Neuronal stem cell (in vitro differentiated cells): ENCODE results near the gene ABCB9.

ENCODE experiments used
- DNase-seq: peaks from one replicate; pipeline ENCODE4 v3.0.0-alpha.2; 2013; ENCODE audit warnings: low spot score
- H2AFZ ChIP-seq: one replicate; pipeline ENCODE4 v1.6.1; 2013; ENCODE audit warnings: mild to moderate bottlenecking, low read length, inconsistent platforms
- H2AK5ac ChIP-seq: 2 replicates; pipeline ENCODE4 v1.6.1; 2013; ENCODE audit warnings: low read depth, mild to moderate bottlenecking, inconsistent platforms, low read length, moderate library complexity, mixed read lengths
- H2BK120ac ChIP-seq: 2 replicates; pipeline ENCODE4 v1.6.1; 2013; ENCODE audit warnings: low read depth, mild to moderate bottlenecking, inconsistent platforms, low read length, moderate library complexity, mixed read lengths
- H2BK12ac ChIP-seq: one replicate; pipeline ENCODE4 v1.6.1; 2013; ENCODE audit warnings: low read length, inconsistent platforms
- H2BK15ac ChIP-seq: 2 replicates; pipeline ENCODE4 v1.6.1; 2013; ENCODE audit warnings: mild to moderate bottlenecking, low read length, inconsistent platforms, mixed read lengths
- H2BK5ac ChIP-seq: one replicate; pipeline ENCODE4 v1.6.1; 2013; ENCODE audit warnings: inconsistent platforms, mild to moderate bottlenecking, low read length, moderate library complexity
- H3K14ac ChIP-seq: one replicate; pipeline ENCODE4 v1.6.1; 2013; ENCODE audit warnings: low read length, inconsistent platforms
- H3K18ac ChIP-seq: 2 replicates; pipeline ENCODE4 v1.6.1; 2013; ENCODE audit warnings: low read length, inconsistent platforms
- H3K23ac ChIP-seq: 2 replicates; pipeline ENCODE4 v1.6.1; 2013; ENCODE audit warnings: low read depth, mild to moderate bottlenecking, mixed read lengths, low read length, inconsistent platforms; ENCODE audit not compliant: poor library complexity
- H3K27ac ChIP-seq: replicated peaks from 3 replicates; pipeline ENCODE4 v1.5.1; 2013; ENCODE audit warnings: low read length, inconsistent platforms
- H3K27me3 ChIP-seq, 3 experiments: 2 replicates each; pipeline ENCODE4 v1.6.1; 2013; ENCODE audit warnings: low read length in 3 of 3, mild to moderate bottlenecking in 2 of 3, inconsistent platforms in 1 of 3, low read depth in 1 of 3, mixed read lengths in 1 of 3, moderate library complexity in 1 of 3; ENCODE audit not compliant: control insufficient read depth in 3 of 3, insufficient read depth in 3 of 3
- H3K36me3 ChIP-seq, 2 donors: replicated peaks in 1 of 2; 2 replicates each; pipeline ENCODE4 v1.6.1; 2013; ENCODE audit warnings: low read length in 2 of 2; ENCODE audit not compliant: control insufficient read depth in 2 of 2, insufficient read depth in 2 of 2
- H3K4ac ChIP-seq: 2 replicates; pipeline ENCODE4 v1.6.1; 2013; ENCODE audit warnings: inconsistent platforms, mild to moderate bottlenecking, low read length, moderate library complexity
- H3K4me1 ChIP-seq, 2 donors: 1 replicate in 1 of 2; 2 replicates in 1 of 2; pipeline ENCODE4 v1.6.1; 2013; ENCODE audit warnings: low read length in 2 of 2, low read depth in 1 of 2; ENCODE audit not compliant: control insufficient read depth in 2 of 2, insufficient read depth in 1 of 2
- H3K4me2 ChIP-seq: one replicate; pipeline ENCODE4 v1.6.1; 2013; ENCODE audit warnings: mild to moderate bottlenecking, low read length, inconsistent platforms; ENCODE audit not compliant: insufficient read depth, poor library complexity, severe bottlenecking
- H3K4me3 ChIP-seq, 2 donors: 2 replicates each; pipeline ENCODE4 v1.5.1; 2013; ENCODE audit warnings: low read length in 2 of 2, mild to moderate bottlenecking in 2 of 2, inconsistent platforms in 1 of 2, moderate library complexity in 1 of 2
- H3K79me1 ChIP-seq: one replicate; pipeline ENCODE4 v1.6.1; 2013; ENCODE audit warnings: low read depth, mild to moderate bottlenecking, inconsistent platforms, low read length, moderate library complexity
- H3K9ac ChIP-seq: one replicate; pipeline ENCODE4 v1.6.1; 2013; ENCODE audit warnings: mild to moderate bottlenecking, low read depth, low read length, inconsistent platforms; ENCODE audit not compliant: poor library complexity
- H3K9me3 ChIP-seq, 2 donors: replicated peaks in 1 of 2; 2 replicates each; pipeline versions ENCODE3 to v1.6.1; 2013; ENCODE audit warnings: low read length in 2 of 2, mild to moderate bottlenecking in 2 of 2, inconsistent platforms in 1 of 2, low read depth in 1 of 2, mixed read lengths in 1 of 2, moderate library complexity in 1 of 2; ENCODE audit not compliant: control insufficient read depth in 2 of 2, insufficient read depth in 1 of 2
- H4K8ac ChIP-seq: one replicate; pipeline ENCODE4 v1.6.1; 2013; ENCODE audit warnings: low read depth, mild to moderate bottlenecking, inconsistent platforms, low read length, moderate library complexity
- H4K91ac ChIP-seq: one replicate; pipeline ENCODE4 v1.6.1; 2013; ENCODE audit warnings: low read length, low read depth, mild to moderate bottlenecking, inconsistent platforms; ENCODE audit not compliant: poor library complexity
- WGBS, 2 donors: extraction: QIAGEN DNeasy Blood & Tissue Kit; methylation state at CpG; one replicate each; pipeline ENCODE4 v1.1.7; 2013; ENCODE audit warnings: missing lambda C conversion rate in 2 of 2, mixed read lengths in 1 of 2; ENCODE audit not compliant: insufficient read length in 2 of 2, insufficient replicate concordance in 1 of 2; ENCODE audit errors: extremely low coverage in 2 of 2; 5-methylcytosine and 5-hydroxymethylcytosine counted together

Gene ABCB9

DNA sequence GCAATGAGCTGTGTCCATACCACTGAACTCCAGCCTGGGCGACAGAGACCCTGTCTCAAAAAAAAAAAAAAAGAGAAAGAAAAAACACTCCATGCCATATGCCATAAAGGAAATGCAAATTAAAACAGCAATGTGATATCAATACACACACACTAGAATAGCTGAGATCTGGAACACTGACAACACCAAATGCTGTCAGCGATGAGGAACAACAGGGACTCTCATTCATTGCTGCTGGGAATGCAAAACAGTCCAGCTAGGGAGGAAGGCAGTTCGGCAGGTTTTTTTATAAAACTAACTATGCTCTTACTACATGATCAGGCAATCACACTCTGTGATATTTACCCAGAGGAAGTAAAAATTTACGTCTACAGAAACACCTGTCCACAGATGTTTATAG, 3.4 kb upstream of the ABCB9 start:
- H3K18ac ChIP-seq: no peak overlapping the region
- H3K4me3 ChIP-seq: no peak overlapping the region
- H2AK5ac ChIP-seq: no peak overlapping the region
- no peaks in the 10 kb centered on the region for H3K79me1 ChIP-seq
- no peak overlapping the region for H2BK120ac ChIP-seq
- H3K4me1 ChIP-seq: peaks cover 10 to 11% of the 10 kb centered on the region in 2 donors
- no peak overlapping the region for H3K14ac ChIP-seq
- no peak overlapping the region for H2BK5ac ChIP-seq
- no peak overlapping the region for H2BK15ac ChIP-seq
- H3K27me3 ChIP-seq: no peaks in the 10 kb centered on the region
- no peak overlapping the region for H4K8ac ChIP-seq
- H3K4me2 ChIP-seq: no peak overlapping the region
- no peak overlapping the region for H2BK12ac ChIP-seq
- H3K23ac ChIP-seq: no peak overlapping the region
- H3K36me3 ChIP-seq: no peaks in the 10 kb centered on the region
- H3K9ac ChIP-seq: no peak overlapping the region
- H2AFZ ChIP-seq: no peak overlapping the region
- no peak overlapping the region for H3K4ac ChIP-seq
- no peaks in the 10 kb centered on the region for H3K9me3 ChIP-seq
- no peak for DNase-seq
- H3K27ac ChIP-seq: no peak overlapping the region
- H4K91ac ChIP-seq: no peak overlapping the region
- no CpG with 5 or more reads among the region's 4 CpGs for WGBS, 2 donors

GRCh38 chr12:122968104-122968503, 1.8 kb upstream of the ABCB9 start:
- no peak overlapping the region for H4K91ac ChIP-seq
- no peak overlapping the region for H3K14ac ChIP-seq
- H2BK12ac ChIP-seq: no peak overlapping the region
- H3K27me3 ChIP-seq: no peaks in the 10 kb centered on the region
- H2BK15ac ChIP-seq: no peak overlapping the region
- no peak overlapping the region for H4K8ac ChIP-seq
- H3K27ac ChIP-seq: no peak overlapping the region
- H3K4me3 ChIP-seq: no peak overlapping the region
- no peak overlapping the region for H2AK5ac ChIP-seq
- no peaks in the 10 kb centered on the region for H3K36me3 ChIP-seq
- H3K4me2 ChIP-seq: no peak overlapping the region
- no peak overlapping the region for H2BK120ac ChIP-seq
- H2BK5ac ChIP-seq: no peak overlapping the region
- H3K9ac ChIP-seq: no peak overlapping the region
- H3K4me1 ChIP-seq: peaks cover 13 to 15% of the 10 kb centered on the region in 2 donors
- no peak for DNase-seq
- H3K9me3 ChIP-seq: no peaks in the 10 kb centered on the region
- no peak overlapping the region for H2AFZ ChIP-seq
- no peak overlapping the region for H3K4ac ChIP-seq
- H3K18ac ChIP-seq: no peak overlapping the region
- no CpG with 5 or more reads among the region's 2 CpGs for WGBS, 2 donors
- H3K23ac ChIP-seq: no peak overlapping the region
- H3K79me1 ChIP-seq: peaks cover 3% of the 10 kb centered on the region

- no peak for DNase-seq
- Histone ChIP-seq H3K36me3 (no peaks in the 10 kb centered on the region), H2BK120ac (no peak overlapping the region), H4K91ac (no peak overlapping the region), H3K27ac (no peak overlapping the region), H3K23ac (no peak overlapping the region), H3K18ac (no peak overlapping the region), H2BK12ac (no peak overlapping the region), H4K8ac (no peak overlapping the region), H3K4ac (no peak overlapping the region), H3K27me3 (no peaks in the 10 kb centered on the region), H3K79me1 (peaks cover 3% of the 10 kb centered on the region), H3K14ac (no peak overlapping the region), H3K4me1 (peaks cover 13 to 15% of the 10 kb centered on the region in 2 donors), H3K9me3 (no peaks in the 10 kb centered on the region), H2AFZ (no peak overlapping the region), H3K4me3 (peak overlapping the region in 1 of 2 donors; percentile 71), H2BK15ac (no peak overlapping the region), H3K4me2 (peak overlapping the region; percentile 43), H3K9ac (no peak overlapping the region), H2BK5ac (no peak overlapping the region), H2AK5ac (no peak overlapping the region)
- no CpG with 5 or more reads among the region's 15 CpGs for WGBS, 2 donors
These were observed 684 bp upstream of the ABCB9 start for GRCh38 chr12:122966743-122967550.

DNA sequence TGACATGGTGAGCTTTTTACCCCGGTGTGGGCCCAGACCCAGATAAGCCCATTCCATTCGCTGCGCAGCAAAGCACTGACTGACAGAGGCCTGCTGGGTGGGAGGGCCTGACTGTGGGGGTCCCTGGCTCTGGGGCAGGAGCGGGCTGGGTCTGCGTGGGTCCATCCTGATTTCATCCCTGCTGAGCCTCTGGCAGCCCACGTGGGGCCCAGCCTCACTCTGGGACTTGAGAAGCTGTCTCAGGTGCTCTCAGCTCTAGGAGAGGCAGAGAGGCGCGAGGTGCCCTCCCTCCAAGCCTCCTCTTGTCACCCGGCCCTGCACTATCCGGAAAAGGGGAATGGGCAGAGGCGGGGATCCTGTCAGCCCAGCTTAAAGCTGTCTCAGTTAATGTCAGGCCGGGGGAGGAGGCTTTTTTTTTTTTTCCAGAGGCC, 927 bp downstream of the ABCB9 start:
- Histone ChIP-seq H2AFZ (peak overlapping the region; percentile 87), H2BK12ac (no peak overlapping the region), H3K27me3 (no peaks in the 10 kb centered on the region), H4K8ac (no peak overlapping the region), H3K4me1 (peaks cover 13 to 15% of the 10 kb centered on the region in 2 donors), H3K14ac (no peak overlapping the region), H2BK5ac (peak overlapping the region; percentile 70), H3K36me3 (no peaks in the 10 kb centered on the region), H3K4ac (no peak overlapping the region), H3K4me3 (peak overlapping the region in 1 of 2 donors; percentile 71), H3K79me1 (peaks cover 3% of the 10 kb centered on the region), H3K9ac (no peak overlapping the region), H3K23ac (peak overlapping the region; percentile 52), H2BK120ac (no peak overlapping the region), H4K91ac (no peak overlapping the region), H2AK5ac (peak overlapping the region; percentile 57), H2BK15ac (no peak overlapping the region), H3K4me2 (peak overlapping the region; percentile 100), H3K27ac (no peak overlapping the region), H3K9me3 (no peaks in the 10 kb centered on the region), H3K18ac (peak overlapping the region; percentile 54)
- no CpG with 5 or more reads among the region's 12 CpGs for WGBS, 2 donors
- DNase-seq: no peak
